ENCODE data around the gene KRTAP9-8.
"Not testable (repeated sequence)": the region's sequence is repeated elsewhere in the genome, so short reads cannot be mapped to it uniquely, and the experiment has no call there.

The KRTAP9-8 gene

DNA sequence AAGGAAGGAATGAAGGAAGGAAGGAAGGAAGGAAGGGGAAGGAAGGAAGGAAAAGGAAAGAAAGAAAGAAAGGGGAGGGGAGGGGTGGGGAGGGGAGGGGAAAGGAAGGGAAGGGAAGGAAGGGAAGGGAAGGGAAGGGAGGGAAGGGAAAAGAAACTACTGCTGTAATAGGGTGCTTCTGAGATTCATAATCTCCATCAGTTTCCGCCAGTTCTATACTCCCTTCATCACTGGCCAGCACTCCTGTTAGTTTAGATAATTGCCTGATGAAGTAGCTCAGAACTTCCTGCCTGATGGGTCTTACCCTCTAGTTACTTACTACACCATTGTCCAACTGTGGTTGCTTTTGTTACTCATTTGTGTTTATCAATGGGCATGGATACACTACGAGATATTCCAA is 25.4 kb downstream of the KRTAP9-8 start:
- Histone ChIP-seq H3K9me3 (ENCODE audit: control insufficient read depth, insufficient read depth, low read length) (no peaks in the 10 kb centered on the region), H3K4me1 (ENCODE audit: control insufficient read depth, insufficient read depth, low read length) (no peaks in the 10 kb centered on the region), H3K4me3 (ENCODE audit: low read depth, low read length) (no peak overlapping the region), H3K9ac (ENCODE audit: low read depth, low read length) (no peak overlapping the region), H3K27me3 (ENCODE audit: control insufficient read depth, insufficient read depth, low read length) (no peaks in the 10 kb centered on the region), H3K36me3 (ENCODE audit: control insufficient read depth, insufficient read depth, low read length) (no peaks in the 10 kb centered on the region)

DNA sequence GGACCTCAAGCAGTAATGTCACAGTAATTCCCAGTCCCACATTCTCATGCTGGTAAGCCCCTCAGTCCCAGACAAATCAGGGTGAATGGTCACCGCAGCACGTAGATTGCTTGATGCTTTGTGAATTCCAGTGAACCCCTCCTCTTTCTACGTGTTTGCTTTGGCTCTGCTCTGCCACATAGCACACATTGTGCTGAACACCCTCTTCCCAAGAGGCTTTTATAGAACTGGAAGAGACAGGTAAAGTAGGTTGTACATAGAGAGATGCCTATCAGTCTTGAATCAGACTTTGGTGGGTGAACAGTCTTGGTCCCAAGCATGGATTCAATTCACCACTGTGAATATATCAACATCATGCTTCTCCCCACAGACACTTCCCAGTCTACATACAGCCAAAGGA is 26.8 kb downstream of the KRTAP9-8 start:
- Histone ChIP-seq H3K4me1 (ENCODE audit: control insufficient read depth, insufficient read depth, low read length) (no peaks in the 10 kb centered on the region), H3K36me3 (ENCODE audit: control insufficient read depth, insufficient read depth, low read length) (no peaks in the 10 kb centered on the region)

DNA sequence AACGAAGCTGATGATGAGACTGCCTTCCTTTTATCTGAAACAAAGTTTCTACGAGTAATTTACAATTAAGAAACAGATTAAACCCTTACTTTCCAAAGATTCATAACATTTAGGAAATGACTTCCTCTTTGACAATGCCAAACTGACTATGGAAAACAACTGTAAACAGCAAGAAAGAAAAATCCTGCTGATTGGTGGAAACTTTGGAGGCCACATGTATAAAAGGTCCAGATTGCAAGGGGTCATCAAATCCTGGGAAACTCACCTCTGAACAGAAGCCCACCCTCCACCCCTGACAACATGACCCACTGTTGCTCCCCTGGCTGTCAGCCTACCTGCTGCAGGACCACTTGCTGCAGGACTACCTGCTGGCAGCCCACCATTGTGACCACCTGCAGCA is 27.3 kb downstream of the KRTAP9-8 start, which contains the start of gene KRTAP9-6:
TSS of gene KRTAP9-6 (plus strand) at position 301 of the 400 bp plus-strand sequence. CDS start at position 301, 0 bp downstream.
- H3K9me3 ChIP-seq (ENCODE audit: control insufficient read depth, insufficient read depth, low read length), result no peaks in the 10 kb centered on the region
- H3K4me1 ChIP-seq (ENCODE audit: control insufficient read depth, insufficient read depth, low read length), result no peaks in the 10 kb centered on the region
- no peaks in the 10 kb centered on the region for H3K36me3 ChIP-seq (ENCODE audit: control insufficient read depth, insufficient read depth, low read length)
- H3K9ac ChIP-seq (ENCODE audit: low read depth, low read length), result no peak within 1 kb of the TSS
- no peaks in the 10 kb centered on the region for H3K27me3 ChIP-seq (ENCODE audit: control insufficient read depth, insufficient read depth, low read length)
- H3K4me3 ChIP-seq (ENCODE audit: low read depth, low read length), result no peak within 1 kb of the TSS

More for the DNA sequence above, 26.8 kb downstream of the KRTAP9-8 start:
- H3K27me3 ChIP-seq (ENCODE audit: control insufficient read depth, insufficient read depth, low read length), result no peaks in the 10 kb centered on the region
- no peak overlapping the region for H3K9ac ChIP-seq (ENCODE audit: low read depth, low read length)
- no peaks in the 10 kb centered on the region for H3K9me3 ChIP-seq (ENCODE audit: control insufficient read depth, insufficient read depth, low read length)
- no peak overlapping the region for H3K4me3 ChIP-seq (ENCODE audit: low read depth, low read length)

DNA sequence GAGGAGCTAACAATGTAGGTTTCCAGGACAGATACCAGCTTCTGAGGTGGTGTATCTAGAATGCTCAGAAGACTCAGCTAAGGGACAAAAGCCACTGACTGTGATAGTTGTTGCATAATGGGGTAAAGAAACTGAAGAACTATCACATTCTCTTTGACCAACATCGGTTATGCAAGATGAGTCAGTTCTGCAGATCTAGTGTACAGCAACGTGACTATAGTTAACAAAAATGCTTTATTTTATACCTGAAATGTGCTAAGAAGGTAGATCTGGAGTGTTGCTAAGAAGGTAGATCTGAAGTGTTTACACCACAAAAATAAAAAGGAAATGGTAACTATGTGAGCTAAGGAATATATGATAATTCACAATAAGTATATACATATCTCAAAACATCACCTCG is 29.9 kb downstream of the KRTAP9-8 start:
- no peak overlapping the region for H3K9ac ChIP-seq (ENCODE audit: low read depth, low read length)
- no peaks in the 10 kb centered on the region for H3K36me3 ChIP-seq (ENCODE audit: control insufficient read depth, insufficient read depth, low read length)
- no peaks in the 10 kb centered on the region for H3K9me3 ChIP-seq (ENCODE audit: control insufficient read depth, insufficient read depth, low read length)
- no peaks in the 10 kb centered on the region for H3K27me3 ChIP-seq (ENCODE audit: control insufficient read depth, insufficient read depth, low read length)
- H3K4me1 ChIP-seq (ENCODE audit: control insufficient read depth, insufficient read depth, low read length), result no peaks in the 10 kb centered on the region
- H3K4me3 ChIP-seq (ENCODE audit: low read depth, low read length), result no peak overlapping the region

DNA sequence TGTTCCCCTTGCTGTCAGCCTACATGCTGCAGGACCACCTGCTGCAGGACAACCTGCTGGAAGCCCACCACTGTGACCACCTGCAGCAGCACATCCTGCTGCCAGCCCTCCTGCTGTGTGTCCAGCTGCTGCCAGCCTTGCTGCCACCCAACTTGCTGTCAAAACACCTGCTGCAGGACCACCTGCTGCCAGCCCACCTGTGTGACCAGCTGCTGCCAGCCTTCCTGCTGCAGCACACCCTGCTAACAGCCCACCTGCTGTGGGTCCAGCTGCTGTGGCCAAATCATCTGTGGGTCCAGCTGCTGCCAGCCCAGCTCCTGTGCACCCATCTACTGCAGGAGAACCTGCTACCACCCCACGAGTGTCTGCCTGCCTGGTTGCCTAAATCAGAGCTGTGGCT is 33.5 kb downstream of the KRTAP9-8 start:
- not testable (repeated sequence) for H3K27me3 ChIP-seq (ENCODE audit: control insufficient read depth, insufficient read depth, low read length); H3K4me1 ChIP-seq (ENCODE audit: control insufficient read depth, insufficient read depth, low read length); H3K9me3 ChIP-seq (ENCODE audit: control insufficient read depth, insufficient read depth, low read length); H3K9ac ChIP-seq (ENCODE audit: low read depth, low read length); H3K36me3 ChIP-seq (ENCODE audit: control insufficient read depth, insufficient read depth, low read length); H3K4me3 ChIP-seq (ENCODE audit: low read depth, low read length)

DNA sequence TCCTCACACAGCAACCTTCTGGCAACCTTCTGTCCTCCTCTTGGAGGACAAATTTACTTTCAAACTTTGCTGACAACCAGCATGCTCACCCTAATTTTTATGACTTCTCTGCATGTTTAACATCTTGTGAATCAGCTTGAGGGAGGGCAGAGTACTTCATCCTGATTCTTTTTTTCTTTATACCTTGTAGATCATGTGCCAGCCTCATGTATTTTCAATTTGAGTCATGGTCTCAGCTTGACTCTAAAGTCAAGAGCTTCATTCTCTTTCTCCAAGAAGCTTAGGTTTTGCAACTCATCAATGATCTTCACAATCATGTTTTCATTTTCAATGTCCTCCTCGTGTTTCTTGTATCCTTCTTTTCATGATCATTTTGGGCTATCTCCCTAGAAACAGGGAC is 34.1 kb downstream of the KRTAP9-8 start:
- Histone ChIP-seq H3K27me3 (ENCODE audit: control insufficient read depth, insufficient read depth, low read length) (no peaks in the 10 kb centered on the region), H3K4me3 (ENCODE audit: low read depth, low read length) (no peak overlapping the region), H3K9ac (ENCODE audit: low read depth, low read length) (no peak overlapping the region), H3K36me3 (ENCODE audit: control insufficient read depth, insufficient read depth, low read length) (no peaks in the 10 kb centered on the region), H3K4me1 (ENCODE audit: control insufficient read depth, insufficient read depth, low read length) (no peaks in the 10 kb centered on the region), H3K9me3 (ENCODE audit: control insufficient read depth, insufficient read depth, low read length) (no peaks in the 10 kb centered on the region)

DNA sequence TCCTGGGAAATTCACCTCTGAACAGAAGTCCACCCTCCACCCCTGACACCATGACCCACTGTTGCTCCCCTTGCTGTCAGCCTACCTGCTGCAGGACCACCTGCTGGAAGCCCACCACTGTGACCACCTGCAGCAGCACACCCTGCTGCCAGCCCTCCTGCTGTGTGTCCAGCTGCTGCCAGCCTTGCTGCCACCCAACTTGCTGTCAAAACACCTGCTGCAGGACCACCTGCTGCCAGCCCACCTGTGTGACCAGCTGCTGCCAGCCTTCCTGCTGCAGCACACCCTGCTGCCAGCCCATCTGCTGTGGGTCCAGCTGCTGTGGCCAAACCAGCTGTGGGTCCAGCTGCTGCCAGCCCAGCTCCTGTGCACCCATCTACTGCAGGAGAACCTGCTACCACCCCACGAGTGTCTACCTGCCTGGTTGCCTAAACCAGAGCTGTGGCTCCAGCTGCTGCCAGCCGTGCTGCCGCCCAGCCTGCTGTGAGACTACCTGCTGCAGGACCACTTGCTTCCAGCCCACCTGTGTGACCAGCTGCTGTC is 37.9 kb downstream of the KRTAP9-8 start, which contains the start of gene KRTAP9-7:
TSS of gene KRTAP9-7 (plus strand) at position 51 of the 543 bp plus-strand sequence. CDS start at position 51, 0 bp downstream.
- H3K36me3 ChIP-seq (ENCODE audit: control insufficient read depth, insufficient read depth, low read length); H3K9me3 ChIP-seq (ENCODE audit: control insufficient read depth, insufficient read depth, low read length); H3K27me3 ChIP-seq (ENCODE audit: control insufficient read depth, insufficient read depth, low read length); H3K4me3 ChIP-seq (ENCODE audit: low read depth, low read length); H3K9ac ChIP-seq (ENCODE audit: low read depth, low read length); H3K4me1 ChIP-seq (ENCODE audit: control insufficient read depth, insufficient read depth, low read length): not testable (repeated sequence)

DNA sequence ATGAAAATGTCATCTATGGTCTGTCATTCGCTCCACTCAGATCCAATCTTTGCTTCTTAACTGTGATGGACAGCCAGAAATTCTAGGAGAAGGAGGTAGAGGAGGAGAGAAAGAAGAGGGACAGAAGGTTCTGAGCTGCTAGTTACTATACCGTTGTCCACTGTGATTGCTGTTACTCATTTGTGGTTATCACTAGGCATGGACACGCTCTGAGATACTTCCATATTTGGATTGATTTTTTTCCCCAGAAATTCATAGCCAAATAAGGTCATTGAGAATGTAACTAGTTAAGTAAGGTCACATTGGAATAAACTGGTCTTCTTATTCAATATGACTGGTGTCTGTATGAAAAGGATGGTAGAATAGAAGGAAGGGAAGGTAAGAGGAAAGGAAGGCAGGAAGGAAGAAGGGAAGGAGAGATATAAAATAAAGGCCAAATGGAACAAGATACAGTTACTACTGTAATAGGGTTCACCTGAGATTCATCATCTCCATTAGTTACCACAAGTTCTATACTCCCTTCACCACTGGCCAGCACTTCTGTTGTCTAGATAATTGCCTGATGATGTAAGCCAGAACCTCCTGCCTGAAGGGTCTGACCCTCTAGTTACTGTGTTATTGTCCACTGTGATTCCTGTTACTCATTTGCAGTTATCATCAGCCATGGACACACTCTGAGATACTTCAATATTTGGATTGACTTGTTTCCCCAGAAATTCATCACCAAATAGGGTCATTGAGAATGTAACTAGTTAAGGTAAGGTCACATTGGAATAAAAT is 40.6 kb downstream of the KRTAP9-8 start:
- Histone ChIP-seq H3K9me3 (ENCODE audit: control insufficient read depth, insufficient read depth, low read length) (no peaks in the 10 kb centered on the region), H3K4me3 (ENCODE audit: low read depth, low read length) (no peak overlapping the region), H3K27me3 (ENCODE audit: control insufficient read depth, insufficient read depth, low read length) (no peaks in the 10 kb centered on the region), H3K4me1 (ENCODE audit: control insufficient read depth, insufficient read depth, low read length) (no peaks in the 10 kb centered on the region), H3K36me3 (ENCODE audit: control insufficient read depth, insufficient read depth, low read length) (no peaks in the 10 kb centered on the region), H3K9ac (ENCODE audit: low read depth, low read length) (no peak overlapping the region)

DNA sequence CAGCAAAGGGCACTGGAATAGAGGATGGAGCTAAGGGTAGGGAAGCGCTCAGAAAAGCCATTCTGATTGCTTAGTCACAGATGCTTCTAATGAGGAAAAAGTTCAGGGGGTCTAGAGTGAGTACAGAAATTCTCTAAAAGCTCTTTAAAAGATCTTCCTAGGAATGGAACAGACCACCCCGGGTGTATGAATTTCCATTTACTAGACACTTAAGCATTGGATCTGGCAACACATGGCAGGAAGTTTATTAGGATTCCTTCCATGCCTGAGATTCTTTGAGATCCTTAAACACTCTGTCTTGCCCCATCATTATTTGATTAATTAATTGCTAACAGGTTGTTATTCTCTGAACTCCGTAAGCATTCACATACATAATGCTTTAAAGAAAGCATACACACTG is 46.2 kb downstream of the KRTAP9-8 start:
- H3K27me3 ChIP-seq (ENCODE audit: control insufficient read depth, insufficient read depth, low read length), result no peaks in the 10 kb centered on the region
- H3K4me1 ChIP-seq (ENCODE audit: control insufficient read depth, insufficient read depth, low read length), result no peaks in the 10 kb centered on the region
- no peaks in the 10 kb centered on the region for H3K9me3 ChIP-seq (ENCODE audit: control insufficient read depth, insufficient read depth, low read length)
- no peaks in the 10 kb centered on the region for H3K36me3 ChIP-seq (ENCODE audit: control insufficient read depth, insufficient read depth, low read length)
- H3K9ac ChIP-seq (ENCODE audit: low read depth, low read length), result no peak overlapping the region
- no peak overlapping the region for H3K4me3 ChIP-seq (ENCODE audit: low read depth, low read length)

DNA sequence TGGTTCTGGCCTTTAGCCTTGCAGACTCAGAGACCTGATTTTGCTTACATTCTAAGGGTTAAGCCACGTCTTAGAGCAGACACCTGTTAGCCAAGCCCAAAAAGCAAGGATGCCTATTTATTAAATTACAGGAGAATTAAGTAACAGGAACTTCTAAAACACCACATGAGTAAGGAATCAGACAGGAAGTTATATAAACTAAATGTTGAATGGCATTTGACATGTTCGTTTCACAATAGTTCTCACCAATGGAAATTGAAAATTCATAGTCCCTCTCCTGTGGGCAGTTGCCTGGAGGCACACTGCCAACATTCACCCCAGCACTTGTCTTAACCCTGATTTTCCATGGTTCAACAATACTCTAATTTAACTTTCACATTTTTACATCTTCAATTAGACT is 46.7 kb downstream of the KRTAP9-8 start:
- no peaks in the 10 kb centered on the region for H3K27me3 ChIP-seq (ENCODE audit: control insufficient read depth, insufficient read depth, low read length)
- no peak overlapping the region for H3K9ac ChIP-seq (ENCODE audit: low read depth, low read length)
- no peaks in the 10 kb centered on the region for H3K36me3 ChIP-seq (ENCODE audit: control insufficient read depth, insufficient read depth, low read length)
- H3K4me1 ChIP-seq (ENCODE audit: control insufficient read depth, insufficient read depth, low read length), result no peaks in the 10 kb centered on the region
- no peaks in the 10 kb centered on the region for H3K9me3 ChIP-seq (ENCODE audit: control insufficient read depth, insufficient read depth, low read length)
- no peak overlapping the region for H3K4me3 ChIP-seq (ENCODE audit: low read depth, low read length)

DNA sequence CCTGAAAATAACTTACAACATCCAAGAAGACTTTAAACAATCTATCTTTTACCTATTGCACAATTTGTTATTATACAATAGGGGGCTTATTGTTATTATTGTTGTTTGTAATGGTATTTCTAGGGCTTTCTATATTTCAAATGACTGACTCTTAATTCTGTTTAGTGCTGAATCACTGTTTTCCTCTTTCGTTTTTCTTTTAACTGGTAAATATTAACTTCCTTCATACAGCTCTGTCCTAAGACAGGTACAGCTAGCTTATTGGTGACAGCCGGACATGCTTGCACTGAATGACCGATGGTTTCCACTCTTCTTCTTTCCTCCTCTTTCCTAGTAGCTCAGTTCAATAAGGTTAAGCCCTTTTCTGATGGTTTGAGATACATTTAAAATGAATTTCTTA is 49.3 kb downstream of the KRTAP9-8 start:
- Histone ChIP-seq H3K9ac (ENCODE audit: low read depth, low read length) (no peak overlapping the region), H3K27me3 (ENCODE audit: control insufficient read depth, insufficient read depth, low read length) (no peaks in the 10 kb centered on the region), H3K9me3 (ENCODE audit: control insufficient read depth, insufficient read depth, low read length) (no peaks in the 10 kb centered on the region), H3K4me1 (ENCODE audit: control insufficient read depth, insufficient read depth, low read length) (no peaks in the 10 kb centered on the region), H3K36me3 (ENCODE audit: control insufficient read depth, insufficient read depth, low read length) (no peaks in the 10 kb centered on the region), H3K4me3 (ENCODE audit: low read depth, low read length) (no peak overlapping the region)
